NT2/D1 (cell line): ENCODE data around the gene AMDHD1.

Experiments used
- DNase-seq: peaks from one replicate; pipeline ENCODE4 v3.0.0-alpha.2; 2011; ENCODE audit warnings: low read depth, low spot score
- H3K27me3 ChIP-seq: 2 replicates; pipeline ENCODE4 v1.6.0; 2011; ENCODE audit warnings: mild to moderate bottlenecking; ENCODE audit not compliant: insufficient read length, insufficient read depth
- H3K36me3 ChIP-seq: 2 replicates; pipeline ENCODE4 v1.6.1; 2011; ENCODE audit warnings: mild to moderate bottlenecking, low read length, mixed read lengths; ENCODE audit not compliant: insufficient read depth, insufficient read length
- H3K4me1 ChIP-seq: 2 replicates; pipeline ENCODE4 v1.5.1; 2011; ENCODE audit not compliant: insufficient read depth, insufficient read length
- H3K4me3 ChIP-seq: 2 replicates; pipeline ENCODE4 v1.5.1; 2011; ENCODE audit warnings: low read depth; ENCODE audit not compliant: insufficient read length
- H3K9ac ChIP-seq: 2 replicates; pipeline ENCODE4 v1.6.0; 2011; ENCODE audit warnings: low read depth; ENCODE audit not compliant: insufficient read length
- H3K9me3 ChIP-seq: 2 replicates; pipeline ENCODE4 v1.5.1; 2011; ENCODE audit warnings: mild to moderate bottlenecking, low read length; ENCODE audit not compliant: insufficient read depth
- SUZ12 ChIP-seq: IDR thresholded peaks from 2 replicates; pipeline ENCODE4 v1.6.1; 2011; ENCODE audit not compliant: insufficient read length, insufficient read depth; ENCODE audit errors: extremely low read depth
- YY1 ChIP-seq: IDR thresholded peaks from 2 replicates; pipeline ENCODE4 v1.6.1; 2011; ENCODE audit not compliant: insufficient read length, insufficient read depth
- ZNF274 ChIP-seq: IDR thresholded peaks from 2 replicates; pipeline ENCODE4 v1.6.1; 2011; ENCODE audit warnings: mild to moderate bottlenecking, low read depth, low read length

The AMDHD1 gene

GRCh38 chr12:95953000-95953399 is 9.9 kb downstream of the AMDHD1 start:
- no peaks in the 10 kb centered on the region for H3K27me3 ChIP-seq
- H3K9me3 ChIP-seq = no peaks in the 10 kb centered on the region
- DNase-seq = no peak
- no peak overlapping the region for H3K4me3 ChIP-seq
- H3K4me1 ChIP-seq = no peaks in the 10 kb centered on the region
- no peaks in the 10 kb centered on the region for H3K36me3 ChIP-seq
- no peak overlapping the region for H3K9ac ChIP-seq
- TF ChIP-seq SUZ12 (no peak), ZNF274 (no peak), YY1 (no peak)

DNA sequence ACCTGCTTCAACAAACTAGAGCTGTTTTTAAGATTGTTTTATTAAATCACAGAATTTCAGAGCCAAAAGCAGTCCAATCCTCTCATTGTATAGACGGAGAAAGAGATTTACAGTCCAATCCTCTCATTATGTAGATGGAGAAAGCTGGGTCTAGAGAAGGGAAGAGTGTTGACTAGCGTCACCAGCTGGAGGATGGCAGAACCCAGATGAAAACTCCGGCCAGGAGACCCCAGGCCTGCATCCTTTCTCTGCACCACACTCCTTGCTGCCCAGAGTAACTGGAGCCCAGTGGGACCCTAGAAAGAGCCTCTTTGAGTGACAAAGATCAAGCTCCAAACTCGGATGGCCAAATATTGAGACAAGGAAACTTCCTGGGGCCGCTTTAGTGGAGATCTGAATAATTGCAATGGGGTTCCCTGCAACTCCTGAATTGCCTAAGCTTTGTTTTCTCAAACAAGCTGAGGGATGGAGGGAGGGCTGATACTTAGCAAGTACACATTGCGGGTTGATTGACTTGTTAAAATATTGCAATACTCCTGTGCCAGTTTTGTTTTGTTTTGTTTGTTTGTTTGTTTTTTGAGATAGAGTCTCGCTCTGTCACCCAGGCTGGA is 12.5 kb downstream of the AMDHD1 start:
- Histone ChIP-seq H3K9me3 (no peaks in the 10 kb centered on the region), H3K4me1 (no peaks in the 10 kb centered on the region), H3K4me3 (no peak overlapping the region), H3K36me3 (no peaks in the 10 kb centered on the region), H3K9ac (no peak overlapping the region), H3K27me3 (no peaks in the 10 kb centered on the region)
- TF ChIP-seq ZNF274 = no peak
- DNase-seq = no peak

GRCh38 chr12:95956557-95957145 is 13.5 kb downstream of the AMDHD1 start:
- no peaks in the 10 kb centered on the region for H3K36me3 ChIP-seq
- no peaks in the 10 kb centered on the region for H3K27me3 ChIP-seq
- no peaks in the 10 kb centered on the region for H3K9me3 ChIP-seq
- DNase-seq = no peak
- no peak for TF ChIP-seq ZNF274
- TF ChIP-seq SUZ12 = no peak
- no peak for TF ChIP-seq YY1
- H3K9ac ChIP-seq = no peak overlapping the region
- H3K4me1 ChIP-seq = no peaks in the 10 kb centered on the region
- H3K4me3 ChIP-seq = no peak overlapping the region

DNA sequence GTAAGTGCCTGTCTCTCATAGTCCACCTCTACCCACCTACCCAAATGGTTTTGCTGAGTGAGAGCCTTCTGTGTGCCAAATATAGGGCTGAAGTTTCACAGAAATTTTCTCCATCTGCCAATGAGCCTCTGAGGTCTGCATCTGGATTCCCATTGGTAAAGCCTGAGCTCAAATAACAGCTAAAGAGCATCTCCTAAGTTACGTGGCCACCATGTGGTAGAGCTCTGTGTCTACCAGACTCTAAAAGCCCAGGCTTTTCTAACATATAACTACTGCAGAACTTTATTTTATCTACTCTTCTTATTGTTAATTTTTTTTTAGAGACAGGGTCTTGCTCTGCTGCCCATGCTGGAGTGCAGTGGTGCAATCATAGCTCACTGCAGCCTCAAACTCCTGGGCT is 16.0 kb downstream of the AMDHD1 start:
- no peaks in the 10 kb centered on the region for H3K36me3 ChIP-seq
- no peak overlapping the region for H3K4me3 ChIP-seq
- H3K4me1 ChIP-seq = no peaks in the 10 kb centered on the region
- TF ChIP-seq SUZ12 (no peak), ZNF274 (no peak), YY1 (no peak)
- DNase-seq = no peak
- H3K9me3 ChIP-seq = no peaks in the 10 kb centered on the region
- no peak overlapping the region for H3K9ac ChIP-seq
- H3K27me3 ChIP-seq = no peaks in the 10 kb centered on the region

DNA sequence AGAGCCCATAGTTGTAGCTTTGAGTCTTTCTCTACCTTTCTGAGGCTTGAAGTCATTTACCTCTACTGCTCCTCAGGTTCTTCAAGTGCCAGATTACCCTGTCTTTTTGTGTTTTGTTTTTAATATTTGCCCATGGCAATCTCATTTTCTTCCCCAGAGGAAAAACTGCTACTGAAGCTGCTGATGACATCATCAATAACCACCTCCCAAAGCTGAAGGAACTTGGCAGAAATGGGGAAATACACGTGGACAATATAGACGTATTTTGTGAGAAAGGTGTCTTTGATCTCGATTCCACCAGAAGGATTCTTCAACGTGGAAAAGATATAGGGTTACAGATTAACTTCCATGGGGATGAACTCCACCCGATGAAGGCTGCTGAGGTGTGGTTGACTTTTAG is 17.1 kb downstream of the AMDHD1 start:
- no peaks in the 10 kb centered on the region for H3K27me3 ChIP-seq
- no peak overlapping the region for H3K4me3 ChIP-seq
- H3K36me3 ChIP-seq = no peaks in the 10 kb centered on the region
- no peak overlapping the region for H3K9ac ChIP-seq
- TF ChIP-seq YY1 = no peak
- TF ChIP-seq SUZ12 = no peak
- TF ChIP-seq ZNF274 = no peak
- no peaks in the 10 kb centered on the region for H3K9me3 ChIP-seq
- DNase-seq = no peak
- H3K4me1 ChIP-seq = no peaks in the 10 kb centered on the region

- TF ChIP-seq YY1 (no peak), ZNF274 (no peak), SUZ12 (no peak)
- Histone ChIP-seq H3K9ac (no peak overlapping the region), H3K9me3 (no peaks in the 10 kb centered on the region; the same call in 1 of the 2 replicates), H3K4me3 (no peak overlapping the region), H3K27me3 (no peaks in the 10 kb centered on the region), H3K36me3 (no peaks in the 10 kb centered on the region), H3K4me1 (no peaks in the 10 kb centered on the region)
- no peak for DNase-seq
Measured at GRCh38 chr12:95962222-95962621, 19.1 kb downstream of the AMDHD1 start.

- Histone ChIP-seq H3K4me1 (no peaks in the 10 kb centered on the region), H3K9ac (no peak overlapping the region), H3K4me3 (no peak overlapping the region), H3K9me3 (no peaks in the 10 kb centered on the region; the same call in 1 of the 2 replicates), H3K27me3 (no peaks in the 10 kb centered on the region), H3K36me3 (no peaks in the 10 kb centered on the region)
- TF ChIP-seq SUZ12 (no peak), YY1 (no peak), ZNF274 (no peak)
- DNase-seq = no peak
Measured at GRCh38 chr12:95963096-95963495, 20.0 kb downstream of the AMDHD1 start.
